DOHH2 (cell line): ENCODE data around the gene SLC24A2.

Source experiments
- H3F3A ChIP-seq: fragments of 200-600 bp; sonication (generic), shearing (Covaris generic); 2 replicates; pipeline ENCODE4 v1.6.0; 2016; ENCODE audit warnings: antibody characterized with exemption, mild to moderate bottlenecking; ENCODE audit not compliant: control insufficient read depth, insufficient read depth
- H3K27ac ChIP-seq: fragments of 200-600 bp; sonication (generic); 2 replicates; pipeline ENCODE4 v1.5.1; 2014; ENCODE audit warnings: low read depth, mild to moderate bottlenecking, low read length, moderate library complexity
- H3K27me3 ChIP-seq: fragments of 200-600 bp; sonication (generic); 2 replicates; pipeline ENCODE4 v1.6.1; 2014; ENCODE audit warnings: mild to moderate bottlenecking, low read length, mixed read lengths; ENCODE audit not compliant: control insufficient read depth
- H3K36me3 ChIP-seq: fragments of 200-600 bp; sonication (generic); 2 replicates; pipeline ENCODE4 v1.6.1; 2014; ENCODE audit warnings: mild to moderate bottlenecking, low read length, moderate library complexity, mixed read lengths; ENCODE audit not compliant: control insufficient read depth
- H3K4me1 ChIP-seq: fragments of 200-600 bp; sonication (generic); 2 replicates; pipeline ENCODE4 v1.6.1; 2014; ENCODE audit warnings: mild to moderate bottlenecking, low read length, mixed read lengths; ENCODE audit not compliant: control insufficient read depth
- H3K4me2 ChIP-seq: fragments of 200-600 bp; sonication (generic); 2 replicates; pipeline ENCODE4 v1.6.0; 2014; ENCODE audit warnings: mild to moderate bottlenecking, low read length, moderate library complexity
- H3K4me3 ChIP-seq: fragments of 200-600 bp; sonication (generic); 2 replicates; pipeline ENCODE4 v1.5.1; 2014; ENCODE audit warnings: mild to moderate bottlenecking, low read length, mixed read lengths
- H3K79me2 ChIP-seq: fragments of 200-600 bp; sonication (generic); 2 replicates; pipeline ENCODE4 v1.6.1; 2014; ENCODE audit warnings: mild to moderate bottlenecking, low read length, mixed read lengths; ENCODE audit not compliant: control insufficient read depth
- H3K9me2 ChIP-seq: fragments of 200-600 bp; sonication (generic); replicated peaks from 2 replicates; pipeline ENCODE4 v1.6.1; 2014; ENCODE audit warnings: mild to moderate bottlenecking, low read length, mixed read lengths; ENCODE audit not compliant: control insufficient read depth
- H3K9me3 ChIP-seq: fragments of 200-600 bp; sonication (generic); 2 replicates; pipeline ENCODE4 v1.6.1; 2014; ENCODE audit warnings: antibody characterized with exemption, low read length, mixed read lengths; ENCODE audit not compliant: control insufficient read depth, insufficient read depth
- H4K20me1 ChIP-seq: fragments of 200-600 bp; sonication (generic); 2 replicates; pipeline ENCODE4 v1.6.0; 2014; ENCODE audit warnings: low read depth, mild to moderate bottlenecking, antibody characterized with exemption, low read length, moderate library complexity; ENCODE audit not compliant: control insufficient read depth, insufficient read depth
- EZH2phosphoT487 ChIP-seq: fragments of 200-600 bp; sonication (generic); IDR thresholded peaks from 2 replicates; pipeline ENCODE4 v1.6.1; 2017; ENCODE audit warnings: borderline replicate concordance, mild to moderate bottlenecking, antibody characterized with exemption, low read length, moderate library complexity, mixed read lengths
- TF ChIP-seq, protein P1 (sequence below): fragments of 200-600 bp; sonication (generic); IDR thresholded peaks from one replicate; pipeline ENCODE4 v1.5.1; 2014; ENCODE audit warnings: antibody characterized with exemption, mild to moderate bottlenecking, low read depth, low read length; ENCODE audit not compliant: poor library complexity, severe bottlenecking

SLC24A2 gene

GRCh38 chr9:19799784-19800183 lies 10.9 kb upstream of the SLC24A2 start:
- Histone ChIP-seq H3K36me3 (no peaks in the 10 kb centered on the region), H3K4me3 (no peak overlapping the region), H3F3A (no peaks in the 10 kb centered on the region), H3K27ac (no peak overlapping the region), H3K27me3 (no peaks in the 10 kb centered on the region), H3K79me2 (no peaks in the 10 kb centered on the region), H4K20me1 (no peaks in the 10 kb centered on the region), H3K4me2 (no peak overlapping the region), H3K9me2 (no peaks in the 10 kb centered on the region), H3K9me3 (no peaks in the 10 kb centered on the region), H3K4me1 (no peaks in the 10 kb centered on the region)
- TF ChIP-seq, protein P1, sequence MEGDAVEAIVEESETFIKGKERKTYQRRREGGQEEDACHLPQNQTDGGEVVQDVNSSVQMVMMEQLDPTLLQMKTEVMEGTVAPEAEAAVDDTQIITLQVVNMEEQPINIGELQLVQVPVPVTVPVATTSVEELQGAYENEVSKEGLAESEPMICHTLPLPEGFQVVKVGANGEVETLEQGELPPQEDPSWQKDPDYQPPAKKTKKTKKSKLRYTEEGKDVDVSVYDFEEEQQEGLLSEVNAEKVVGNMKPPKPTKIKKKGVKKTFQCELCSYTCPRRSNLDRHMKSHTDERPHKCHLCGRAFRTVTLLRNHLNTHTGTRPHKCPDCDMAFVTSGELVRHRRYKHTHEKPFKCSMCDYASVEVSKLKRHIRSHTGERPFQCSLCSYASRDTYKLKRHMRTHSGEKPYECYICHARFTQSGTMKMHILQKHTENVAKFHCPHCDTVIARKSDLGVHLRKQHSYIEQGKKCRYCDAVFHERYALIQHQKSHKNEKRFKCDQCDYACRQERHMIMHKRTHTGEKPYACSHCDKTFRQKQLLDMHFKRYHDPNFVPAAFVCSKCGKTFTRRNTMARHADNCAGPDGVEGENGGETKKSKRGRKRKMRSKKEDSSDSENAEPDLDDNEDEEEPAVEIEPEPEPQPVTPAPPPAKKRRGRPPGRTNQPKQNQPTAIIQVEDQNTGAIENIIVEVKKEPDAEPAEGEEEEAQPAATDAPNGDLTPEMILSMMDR = no peak
- no peak for TF ChIP-seq EZH2phosphoT487

- H4K20me1 ChIP-seq = no peaks in the 10 kb centered on the region
- peaks cover 4% of the 10 kb centered on the region; the same call in 1 of the 2 replicates for H3K9me3 ChIP-seq
- no peak overlapping the region for H3K4me3 ChIP-seq
- no peak overlapping the region for H3K27ac ChIP-seq
- TF ChIP-seq, protein P1 = no peak
- TF ChIP-seq EZH2phosphoT487 = no peak
- no peaks in the 10 kb centered on the region for H3K9me2 ChIP-seq
- H3K27me3 ChIP-seq = no peaks in the 10 kb centered on the region
- H3K79me2 ChIP-seq = no peaks in the 10 kb centered on the region
- no peaks in the 10 kb centered on the region for H3K36me3 ChIP-seq
- H3F3A ChIP-seq = no peaks in the 10 kb centered on the region
- H3K4me1 ChIP-seq = no peaks in the 10 kb centered on the region
- no peak overlapping the region for H3K4me2 ChIP-seq
Measured at GRCh38 chr9:19788152-19788551, 685 bp downstream of the SLC24A2 start.

DNA sequence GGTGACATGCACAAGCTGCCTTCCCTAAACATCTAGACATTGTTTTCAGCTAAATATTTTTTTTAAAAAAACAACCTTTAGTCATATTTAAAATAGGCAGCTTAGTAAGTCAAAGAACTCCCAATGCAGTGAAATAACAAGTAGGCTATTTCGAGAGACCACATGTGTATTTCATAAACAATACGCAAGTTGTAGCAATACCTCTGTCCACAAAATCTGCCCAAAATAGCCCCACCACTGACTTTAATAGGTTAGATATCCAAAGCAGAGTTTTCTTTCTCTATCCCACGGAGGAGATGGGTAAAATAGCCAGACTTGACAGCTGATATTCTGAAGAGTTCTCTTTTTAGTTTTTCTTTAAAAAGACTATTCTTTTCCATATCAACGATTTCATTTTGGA lies 1.2 kb downstream of the SLC24A2 start:
- Histone ChIP-seq H3K9me2 (no peaks in the 10 kb centered on the region), H3K27ac (no peak overlapping the region), H4K20me1 (no peaks in the 10 kb centered on the region), H3K9me3 (peaks cover 4% of the 10 kb centered on the region; the same call in 1 of the 2 replicates), H3K4me3 (no peak overlapping the region), H3K36me3 (no peaks in the 10 kb centered on the region), H3K27me3 (no peaks in the 10 kb centered on the region), H3F3A (no peaks in the 10 kb centered on the region), H3K4me2 (no peak overlapping the region), H3K4me1 (no peaks in the 10 kb centered on the region), H3K79me2 (no peaks in the 10 kb centered on the region)
- TF ChIP-seq, protein P1 = no peak
- TF ChIP-seq EZH2phosphoT487 = no peak

GRCh38 chr9:19785230-19785629 lies 3.6 kb downstream of the SLC24A2 start:
- H3K9me2 ChIP-seq = no peaks in the 10 kb centered on the region
- H4K20me1 ChIP-seq = no peaks in the 10 kb centered on the region
- H3K79me2 ChIP-seq = no peaks in the 10 kb centered on the region
- no peak overlapping the region for H3K4me3 ChIP-seq
- H3F3A ChIP-seq = no peaks in the 10 kb centered on the region
- peaks cover 4% of the 10 kb centered on the region; the same call in 1 of the 2 replicates for H3K9me3 ChIP-seq
- no peaks in the 10 kb centered on the region for H3K27me3 ChIP-seq
- TF ChIP-seq, protein P1 = no peak
- TF ChIP-seq EZH2phosphoT487 = no peak
- H3K4me2 ChIP-seq = no peak overlapping the region
- no peaks in the 10 kb centered on the region for H3K36me3 ChIP-seq
- H3K4me1 ChIP-seq = no peaks in the 10 kb centered on the region
- H3K27ac ChIP-seq = no peak overlapping the region
